ENCODE data around the gene RBP4. TPM values are rescaled to one million over a fixed set of nuclear protein-coding genes. Genes with fewer than 3 reads are reported as not detected.
"Not testable (repeated sequence)": the region's sequence is repeated elsewhere in the genome, so short reads cannot be mapped to it uniquely, and the experiment has no call there.

RBP4 gene
- total RNA-seq, 1 experiment from 2014 or later = 2.2 TPM

- TF ChIP-seq ETV6 (CRISPR knock-in tag; IDR thresholded peaks at IDR 0.05) (no peak), SMAD3 (CRISPR knock-in tag; IDR thresholded peaks at IDR 0.05; ENCODE audit: borderline replicate concordance) (no peak), ERG (CRISPR knock-in tag; IDR thresholded peaks at IDR 0.05) (no peak), FOXK1 (CRISPR knock-in tag; IDR thresholded peaks at IDR 0.05) (no peak), TP53 (CRISPR knock-in tag; IDR thresholded peaks at IDR 0.05) (no peak)
- ATAC-seq = no peak
- CTCF ChIA-PET = no interaction called here
- POLR2A ChIA-PET = no interaction called here
- no peaks in the 10 kb centered on the region for H3K9me3 Mint-ChIP-seq
- H3K27ac Mint-ChIP-seq = no peak overlapping the region
- DNase-seq (ENCODE audit: low spot score) = no peak
- no peaks in the 10 kb centered on the region for H3K36me3 Mint-ChIP-seq
- no peak overlapping the region for H3K4me3 Mint-ChIP-seq
- H3K4me1 Mint-ChIP-seq = 0 out of 2 replicates have a peak, but pooled peaks cover 3% of the 10 kb centered on the region
- peaks cover 3% of the 10 kb centered on the region for H3K27me3 Mint-ChIP-seq (ENCODE audit: low read depth)
Observed at GRCh38 chr10:93547522-93547921, 53.5 kb downstream of the RBP4 start.

GRCh38 chr10:93546995-93547394 lies 54.0 kb downstream of the RBP4 start:
- CTCF ChIA-PET; H3K27ac Mint-ChIP-seq; H3K9me3 Mint-ChIP-seq; H3K4me3 Mint-ChIP-seq; DNase-seq (ENCODE audit: low spot score); H3K36me3 Mint-ChIP-seq; ATAC-seq; H3K4me1 Mint-ChIP-seq; H3K27me3 Mint-ChIP-seq (ENCODE audit: low read depth): not testable (repeated sequence)
- POLR2A ChIA-PET = interaction anchor here (0.6 kb wide), 1 partner anchor 264 kb away, joined by 3 read pairs; no protein-coding TSS in a partner anchor

GRCh38 chr10:93542358-93542791 lies 58.7 kb downstream of the RBP4 start:
- 0 out of 2 replicates have a peak, but pooled peaks cover 2% of the 10 kb centered on the region for H3K4me1 Mint-ChIP-seq
- H3K27me3 Mint-ChIP-seq (ENCODE audit: low read depth) = peaks cover 36% of the 10 kb centered on the region
- no peak for DNase-seq (ENCODE audit: low spot score)
- H3K4me3 Mint-ChIP-seq = peak overlapping the region; percentile 39
- POLR2A ChIA-PET = no interaction called here
- CTCF ChIA-PET = interaction anchor here (0.8 to 3.7 kb wide), 24 partner anchors 10 to 902 kb away, joined by 3 to 62 read pairs (median 4); partner anchors contain the start of genes FRA10AC1 and MYOF
- no peaks in the 10 kb centered on the region for H3K36me3 Mint-ChIP-seq
- no peak overlapping the region for H3K27ac Mint-ChIP-seq
- no peak for TF ChIP-seq NFE2L1 (CRISPR knock-in tag; IDR thresholded peaks at IDR 0.05)
- TF ChIP-seq E2F4 (CRISPR knock-in tag; IDR thresholded peaks at IDR 0.05; ENCODE audit: borderline replicate concordance, low read depth) = no peak
- no peak for TF ChIP-seq ZSCAN18 (CRISPR knock-in tag; IDR thresholded peaks at IDR 0.05)
- no peak for TF ChIP-seq MXD4 (CRISPR knock-in tag; IDR thresholded peaks at IDR 0.05; ENCODE audit: borderline replicate concordance)
- TF ChIP-seq ZNF138 (CRISPR knock-in tag; conservative IDR thresholded peaks at IDR 0.05) = no peak
- no peak for TF ChIP-seq PREB (CRISPR knock-in tag; IDR thresholded peaks at IDR 0.05; ENCODE audit: borderline replicate concordance)
- no peak for TF ChIP-seq ATF6 (CRISPR knock-in tag; IDR thresholded peaks at IDR 0.05)
- TF ChIP-seq ELF4 (CRISPR knock-in tag; IDR thresholded peaks at IDR 0.05; ENCODE audit: low read depth) = no peak
- TF ChIP-seq MLX (CRISPR knock-in tag; IDR thresholded peaks at IDR 0.05) = no peak
- no peak for TF ChIP-seq USF2 (CRISPR knock-in tag; IDR thresholded peaks at IDR 0.05)
- peak; percentile 60 for ATAC-seq
- H3K9me3 Mint-ChIP-seq = no peaks in the 10 kb centered on the region
